Brain pericyte (primary cell): ENCODE results near the gene BORCS6.
"Not testable (repeated sequence)": the region's sequence is repeated elsewhere in the genome, so short reads cannot be mapped to it uniquely, and the experiment has no call there.

Experiments
- DNase-seq: peaks from one replicate; pipeline ENCODE4 v3.0.0-alpha.2; 2012; ENCODE audit warnings: low read depth, low spot score

BORCS6 gene

DNA sequence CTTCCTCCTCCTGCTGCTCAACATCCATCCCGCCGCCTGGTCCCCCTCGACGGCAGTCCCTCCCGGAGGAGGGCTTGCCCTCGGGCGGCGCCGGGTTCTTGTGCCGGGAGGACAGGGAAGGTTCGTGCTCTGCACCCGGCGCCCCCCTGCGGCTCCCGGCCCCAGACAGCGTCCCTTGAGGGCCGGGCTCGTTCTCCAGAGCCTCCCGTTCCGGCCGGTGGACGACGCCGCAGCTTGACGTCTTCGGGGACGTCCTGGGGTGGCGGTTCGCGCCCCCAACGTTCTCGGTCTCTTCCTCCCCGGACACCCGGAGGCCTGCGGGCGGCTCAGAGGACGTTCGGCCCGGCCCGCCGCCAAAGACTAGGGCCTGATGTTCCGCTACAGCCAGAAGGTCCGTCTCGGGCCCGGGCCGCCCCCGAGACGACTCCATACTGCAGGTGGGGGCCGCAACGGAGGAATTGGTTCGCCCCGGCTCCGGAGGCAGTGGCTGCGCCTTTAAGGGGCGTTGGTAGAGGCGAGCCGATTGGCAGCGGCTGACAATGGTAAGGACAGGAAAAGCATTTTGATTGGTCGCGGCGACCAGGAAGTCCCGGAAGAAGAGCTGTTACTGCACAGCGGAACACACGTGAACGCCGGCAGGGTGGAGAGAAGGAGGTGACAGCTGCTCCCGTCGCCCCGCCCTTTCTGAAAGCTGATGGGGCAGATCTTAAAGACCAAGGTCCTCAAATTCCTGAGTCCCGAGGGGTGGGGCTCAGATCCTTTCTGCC is at the start of gene BORCS6:
TSS of gene BORCS6 (minus strand) at position 470 of the 767 bp plus-strand sequence. CDS start at position 430, 40 bp downstream.
- peak; percentile 87 for DNase-seq

DNA sequence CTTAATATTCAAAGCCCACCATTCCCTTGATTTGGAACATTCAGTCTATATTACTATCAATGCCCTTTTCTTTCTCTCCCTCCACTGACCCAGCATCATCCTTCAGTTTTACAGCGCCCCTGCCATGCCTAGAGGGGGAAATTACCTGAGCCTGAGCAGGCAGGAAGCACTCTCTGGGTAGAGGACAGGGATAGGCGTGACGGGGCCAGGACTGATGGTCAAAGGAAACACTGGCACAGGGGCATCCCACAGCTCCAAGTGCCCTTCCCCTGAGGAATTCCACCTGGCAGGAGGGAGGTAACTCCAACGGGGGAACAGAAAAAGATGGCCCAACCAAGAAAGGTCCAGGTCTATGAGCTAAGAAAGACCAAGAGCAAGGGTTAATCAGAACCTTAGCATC is 47.9 kb upstream of the BORCS6 start:
- no peak for DNase-seq

DNA sequence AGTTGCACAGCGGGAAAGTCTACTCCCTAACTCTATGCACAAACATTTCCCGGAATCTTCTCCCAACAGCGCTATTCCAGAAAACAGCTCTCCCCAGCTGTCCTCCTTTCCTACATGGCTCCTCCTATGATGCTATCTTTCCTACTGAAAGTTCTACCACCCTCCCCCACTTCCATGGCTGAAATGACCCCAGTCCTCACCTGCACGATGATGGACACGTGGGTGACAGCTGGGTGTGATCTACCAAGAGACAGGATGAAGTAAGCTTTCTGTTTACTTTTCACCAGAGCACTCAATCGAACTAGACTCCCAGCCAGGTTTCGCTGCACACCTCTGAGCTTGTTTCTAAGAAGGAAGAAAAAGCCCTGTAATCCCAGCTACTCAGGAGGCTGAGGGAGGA is 47.2 kb upstream of the BORCS6 start:
- no peak for DNase-seq

DNA sequence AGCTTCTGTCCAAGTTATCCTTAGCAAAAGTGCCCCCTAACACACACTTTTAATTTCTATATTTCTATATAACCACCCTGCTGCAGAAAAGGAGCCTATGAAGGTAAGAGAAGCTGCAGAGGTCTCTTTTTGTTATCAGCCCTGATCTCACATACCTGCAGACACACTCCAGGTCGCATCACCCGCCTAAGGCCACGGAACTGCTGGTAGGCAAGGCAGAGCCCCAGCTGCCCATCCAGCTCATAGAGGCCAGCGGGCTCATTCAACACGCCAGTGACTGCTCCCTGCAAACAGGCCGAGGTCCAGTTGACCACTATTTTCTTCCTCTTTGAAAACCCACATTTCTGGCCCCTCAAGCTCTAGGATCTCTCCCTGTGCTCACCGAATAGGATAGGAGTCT is 45.7 kb upstream of the BORCS6 start:
- DNase-seq, result no peak

DNA sequence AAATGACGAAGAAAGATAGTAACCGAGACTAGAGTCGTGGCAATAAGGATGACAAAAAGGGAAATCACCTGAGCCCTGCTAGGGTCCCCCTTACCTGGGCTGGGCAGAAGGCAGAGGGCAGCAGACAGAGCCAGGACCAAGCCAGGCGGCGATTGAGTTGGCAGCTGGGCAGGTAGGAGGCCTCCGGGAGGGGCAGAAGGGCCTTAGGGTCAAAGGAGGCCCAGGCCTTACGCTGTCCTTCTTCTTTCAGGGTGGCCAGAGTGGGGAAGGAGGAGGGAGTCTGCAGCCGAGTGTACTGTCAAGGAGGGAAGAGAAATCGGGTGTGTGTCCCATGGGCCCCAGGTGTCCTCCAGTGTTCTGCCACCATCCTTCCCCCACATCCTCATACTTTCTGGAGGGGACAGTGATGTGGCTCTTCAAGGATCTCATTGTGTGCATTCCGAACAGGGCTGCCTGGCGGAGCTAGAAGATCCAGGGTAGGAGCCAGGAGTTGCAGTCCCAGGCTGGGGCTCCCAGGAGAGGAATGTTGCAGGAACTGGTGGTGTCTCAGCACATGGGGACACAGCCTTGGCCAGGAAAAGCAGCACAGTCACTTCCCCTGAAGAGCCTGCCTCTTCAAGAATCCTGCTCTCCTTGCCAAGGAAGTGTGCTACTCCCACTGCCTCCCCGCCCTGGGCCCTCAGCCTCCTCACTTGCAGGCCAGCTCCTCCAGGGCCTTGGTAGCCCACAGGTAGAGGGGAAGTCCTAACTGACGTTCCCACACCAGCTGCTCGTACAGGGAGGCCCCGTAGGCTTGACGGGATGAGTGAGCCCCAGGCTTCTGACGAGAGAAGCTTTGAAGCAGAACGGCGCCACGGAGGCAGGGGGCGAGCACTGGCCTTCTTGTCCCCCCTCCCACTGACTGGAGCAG is 44.6 kb upstream of the BORCS6 start:
- DNase-seq, result no peak

DNA sequence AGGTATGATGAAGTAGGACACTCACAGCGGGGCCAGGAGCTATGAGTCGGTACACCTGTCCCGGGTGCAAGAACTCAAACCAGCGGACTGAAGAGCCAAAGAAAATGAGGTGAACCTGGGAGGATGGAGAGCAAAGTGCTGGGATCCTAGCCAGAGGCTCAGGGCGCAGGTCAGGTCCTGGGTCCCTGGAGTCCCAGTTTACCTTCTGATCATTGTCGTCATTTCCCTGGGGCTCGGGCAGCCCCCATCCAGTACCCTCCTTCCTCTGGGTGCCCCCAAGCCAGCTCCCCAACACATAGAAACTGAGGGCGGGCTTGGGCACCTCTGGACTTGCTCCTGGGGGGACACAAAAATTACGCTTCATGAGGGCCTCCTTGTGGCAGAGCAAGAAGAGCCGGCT is 41.7 kb upstream of the BORCS6 start:
- DNase-seq, result no peak

DNA sequence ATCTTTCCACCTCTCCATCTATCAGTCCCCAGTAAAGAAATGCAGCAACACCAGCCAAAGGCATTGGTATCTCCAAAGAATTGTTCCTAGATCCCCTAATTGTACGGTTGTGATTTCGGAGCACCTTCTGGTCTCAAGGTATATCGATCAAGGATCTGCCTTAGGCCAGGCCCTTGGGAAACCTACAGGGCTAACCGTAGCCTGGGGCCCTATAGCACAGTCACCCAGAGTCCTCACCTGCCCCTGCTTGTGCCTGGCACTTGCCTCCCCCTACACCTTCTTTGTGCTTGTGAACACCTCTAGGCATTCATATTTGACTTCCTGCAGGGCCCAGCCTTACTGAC is 37.2 kb upstream of the BORCS6 start:
- DNase-seq, result no peak

DNA sequence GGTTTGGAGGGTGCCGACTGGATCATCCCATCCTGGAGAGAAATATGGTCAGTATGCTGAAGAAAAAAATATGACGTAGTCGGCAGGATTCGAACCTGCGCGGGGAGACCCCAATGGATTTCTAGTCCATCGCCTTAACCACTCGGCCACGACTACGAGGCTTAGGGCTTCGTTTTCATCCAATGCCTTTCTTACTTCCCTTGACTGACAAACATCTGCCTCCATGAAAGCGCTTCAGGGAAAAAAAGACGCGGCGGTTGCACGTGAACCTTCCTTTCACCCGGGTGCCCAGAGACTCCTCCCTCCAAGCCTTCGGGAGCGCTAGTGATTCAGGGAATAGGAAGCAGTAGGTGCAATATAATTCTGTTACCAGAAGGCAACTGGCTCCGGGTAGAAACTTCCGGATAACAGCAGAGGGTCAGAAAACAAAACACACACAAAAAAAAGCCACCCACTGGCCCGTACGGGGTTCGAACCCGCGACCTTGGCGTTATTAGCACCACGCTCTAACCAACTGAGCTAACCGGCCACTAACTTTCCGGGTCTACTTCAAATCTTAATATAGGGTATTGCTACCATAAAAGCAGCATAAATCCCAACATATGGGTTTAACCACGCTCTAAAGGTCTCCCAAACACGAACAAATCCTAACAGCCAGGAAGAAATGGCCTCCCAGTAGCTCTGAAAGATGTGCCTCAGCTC is 36.7 kb upstream of the BORCS6 start:
- DNase-seq, result peak; percentile 73

DNA sequence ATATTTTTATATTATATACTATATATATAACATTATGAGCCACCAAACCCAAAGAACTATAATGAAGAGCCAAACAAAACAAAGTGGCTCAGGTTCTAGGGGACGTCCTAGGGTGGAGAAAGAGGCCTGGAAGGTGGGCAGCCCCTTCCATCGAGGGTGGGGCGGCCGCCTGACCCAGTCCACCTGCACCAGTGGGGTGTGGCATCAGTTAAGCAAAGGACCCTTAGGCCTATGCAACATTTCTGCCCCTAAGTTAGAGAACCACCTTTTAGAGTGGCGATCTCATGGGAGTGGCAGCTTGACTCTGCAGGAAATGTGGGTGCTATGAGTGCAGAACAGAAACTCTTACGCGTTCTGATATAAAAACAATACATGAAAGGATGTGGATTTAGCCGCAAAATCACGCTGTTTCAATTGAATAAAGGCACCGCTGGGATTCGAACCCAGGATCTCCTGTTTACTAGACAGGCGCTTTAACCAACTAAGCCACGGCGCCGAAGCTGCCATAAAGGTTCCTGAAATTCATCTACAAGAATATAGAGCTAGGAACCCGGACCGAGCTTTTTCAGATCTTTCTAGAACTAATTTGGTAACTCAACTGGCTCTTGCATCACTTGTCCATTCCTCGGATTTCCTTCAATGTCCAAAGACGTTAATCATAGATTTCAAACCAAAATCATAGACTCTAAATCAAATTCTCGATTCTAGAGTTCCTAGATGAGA is 36.0 kb upstream of the BORCS6 start:
- DNase-seq, result no peak

DNA sequence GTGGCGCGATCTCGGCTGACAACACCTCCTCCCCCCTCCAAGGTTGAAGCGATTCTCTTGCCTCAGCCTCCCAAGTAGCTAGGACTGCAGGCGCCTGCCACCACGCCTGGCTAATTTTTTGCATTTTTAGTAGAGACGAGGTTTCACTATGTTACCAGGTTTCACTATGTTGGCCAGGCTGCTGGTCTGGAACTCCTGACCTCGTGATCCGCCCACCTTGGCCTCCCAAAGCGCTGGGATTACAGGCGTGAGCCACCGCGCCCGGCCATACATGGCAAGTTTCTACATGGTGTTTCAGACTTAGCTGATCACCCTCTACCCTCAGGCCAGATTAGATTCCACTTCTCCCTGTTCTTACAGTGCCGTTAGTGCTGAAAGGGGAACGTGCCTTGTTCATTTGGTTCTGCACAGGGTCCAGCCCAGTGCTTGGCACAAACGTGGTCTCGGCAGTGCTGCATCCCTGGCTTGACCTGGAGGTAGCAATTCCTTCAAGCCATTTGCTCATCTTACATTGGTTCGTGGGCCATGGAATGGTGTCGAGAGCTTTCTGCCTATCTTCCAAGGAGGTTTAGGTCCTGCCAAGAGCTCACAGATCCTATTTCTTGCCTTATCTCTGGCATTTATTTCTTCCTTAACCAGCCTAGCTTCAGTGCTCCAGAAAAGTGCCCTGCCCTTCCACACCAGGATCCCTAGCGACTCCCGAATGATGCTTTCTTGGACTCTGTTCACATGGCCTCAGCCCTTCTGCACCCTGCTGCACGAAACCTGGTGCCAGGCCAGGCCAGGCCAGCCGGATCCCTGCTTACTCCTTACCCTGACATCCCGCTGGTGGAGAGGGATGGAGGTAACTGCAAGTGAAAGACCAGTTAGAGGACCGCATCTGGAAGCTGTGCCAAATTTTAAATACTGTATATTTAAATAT is 35.2 kb upstream of the BORCS6 start:
- no peak for DNase-seq

DNA sequence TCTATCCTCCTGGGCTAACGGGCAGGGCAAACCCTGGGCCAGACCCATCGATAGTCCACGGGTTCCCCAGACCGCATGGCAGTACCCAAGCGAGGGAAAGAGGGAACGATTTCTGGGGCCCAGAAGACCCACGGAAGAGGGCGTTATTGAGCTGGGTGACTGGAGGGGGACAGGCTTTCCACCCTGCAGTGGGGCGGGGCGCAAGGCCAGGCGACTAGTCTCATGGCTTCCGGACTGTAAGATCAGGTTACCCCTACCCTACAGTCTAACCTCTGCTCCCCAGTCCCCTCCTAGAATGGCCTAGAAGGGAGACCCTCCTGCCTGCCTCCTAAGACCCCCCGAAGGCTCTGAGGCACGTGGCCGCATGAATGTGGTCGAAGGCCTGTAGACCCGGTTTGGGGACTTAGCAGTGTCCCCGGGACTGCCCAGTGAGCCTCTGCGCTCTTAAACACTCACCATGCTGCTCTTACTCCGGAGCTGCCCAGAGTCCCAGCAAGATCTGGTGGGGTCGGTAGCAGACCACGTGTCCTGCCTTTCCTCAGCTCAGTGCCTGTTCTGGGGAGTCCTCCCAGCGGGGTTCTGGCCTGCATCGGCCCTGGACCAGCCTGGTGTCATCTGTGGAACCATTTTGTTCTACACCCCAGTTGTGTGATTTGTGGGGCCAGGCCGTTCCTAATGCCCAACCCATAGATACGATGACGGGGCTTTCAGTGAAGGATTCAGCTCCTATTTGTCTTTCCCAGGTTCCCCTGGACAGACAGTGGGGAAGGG is 33.6 kb upstream of the BORCS6 start:
- no peak for DNase-seq

DNA sequence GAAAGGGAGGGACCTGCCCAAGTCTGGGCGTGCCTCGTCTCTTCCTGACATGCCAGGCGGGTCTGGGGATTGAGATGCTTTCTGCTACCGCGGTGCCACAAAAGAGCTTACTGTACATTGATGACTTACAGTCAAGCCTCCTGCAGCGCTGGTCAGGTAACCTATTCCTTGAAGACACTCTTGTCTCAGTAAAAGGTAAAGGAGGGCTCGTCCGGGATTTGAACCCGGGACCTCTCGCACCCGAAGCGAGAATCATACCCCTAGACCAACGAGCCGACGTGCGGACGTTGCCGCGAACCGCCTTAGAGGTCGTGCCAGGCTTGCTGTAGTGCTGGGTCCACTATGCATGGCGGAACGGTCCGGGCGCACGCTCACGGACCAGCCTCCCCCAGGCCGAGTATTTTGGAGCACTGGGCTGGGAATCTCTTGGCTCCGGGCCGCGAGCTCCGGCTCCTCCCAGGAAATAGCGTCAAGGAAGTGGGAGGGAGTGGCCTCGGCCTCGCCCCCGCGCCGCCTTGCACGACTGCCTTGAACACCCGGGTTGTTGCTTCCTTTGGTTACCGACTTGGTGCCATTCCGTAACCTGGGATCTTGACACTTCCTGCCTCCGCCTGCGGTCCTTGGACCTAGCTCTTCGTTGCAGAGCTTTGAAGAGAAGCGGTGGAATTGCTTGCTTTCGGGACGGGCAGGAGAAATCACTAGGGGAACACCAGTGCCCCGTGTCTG is 32.8 kb upstream of the BORCS6 start:
- peak; percentile 84 for DNase-seq

DNA sequence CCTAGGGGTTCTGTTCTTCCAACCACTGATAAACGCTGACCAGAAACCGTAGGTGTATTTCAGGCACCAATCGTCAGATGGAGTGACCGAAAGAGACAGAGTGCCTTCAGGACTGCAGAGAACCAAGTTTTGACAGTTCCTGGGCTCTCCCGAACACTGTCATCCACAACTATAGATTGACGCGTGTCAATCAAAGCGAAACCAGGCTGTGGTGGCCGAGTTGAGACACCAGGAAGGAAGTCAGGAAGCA is 32.3 kb upstream of the BORCS6 start:
- DNase-seq, result no peak

DNA sequence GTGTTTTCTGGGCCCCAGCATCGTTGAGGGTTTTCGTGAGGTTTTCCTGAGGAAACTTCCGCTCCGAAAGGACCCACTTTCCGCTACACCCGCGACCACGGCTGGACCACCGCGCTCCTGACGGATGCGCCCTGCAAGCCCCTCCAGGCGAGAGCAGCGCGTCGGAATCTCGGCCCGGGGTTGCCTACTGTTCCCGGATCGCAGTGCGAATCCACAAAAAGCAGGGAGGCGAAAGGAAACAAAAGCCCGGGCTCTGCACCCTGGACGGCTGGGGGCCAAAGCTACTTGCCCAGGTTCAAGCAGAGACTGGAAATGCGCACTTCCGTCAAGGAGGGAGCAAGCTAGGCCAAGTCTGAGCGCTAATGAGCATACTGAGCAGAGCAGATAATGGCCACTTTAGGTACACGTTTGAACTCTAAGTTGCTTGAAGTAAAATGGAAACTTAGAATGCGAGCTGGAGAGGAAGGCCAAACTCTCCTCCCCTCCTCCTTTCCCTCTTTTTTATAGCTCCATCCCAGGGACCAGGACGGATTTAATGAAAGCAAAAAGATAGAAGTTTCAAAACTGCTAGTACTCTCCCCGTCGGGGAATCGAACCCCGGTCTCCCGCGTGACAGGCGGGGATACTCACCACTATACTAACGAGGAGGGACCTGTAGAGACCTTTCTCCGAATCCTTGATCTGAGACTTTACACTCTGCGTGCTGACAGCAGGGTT is 31.8 kb upstream of the BORCS6 start:
- DNase-seq, result peak; percentile 73

DNA sequence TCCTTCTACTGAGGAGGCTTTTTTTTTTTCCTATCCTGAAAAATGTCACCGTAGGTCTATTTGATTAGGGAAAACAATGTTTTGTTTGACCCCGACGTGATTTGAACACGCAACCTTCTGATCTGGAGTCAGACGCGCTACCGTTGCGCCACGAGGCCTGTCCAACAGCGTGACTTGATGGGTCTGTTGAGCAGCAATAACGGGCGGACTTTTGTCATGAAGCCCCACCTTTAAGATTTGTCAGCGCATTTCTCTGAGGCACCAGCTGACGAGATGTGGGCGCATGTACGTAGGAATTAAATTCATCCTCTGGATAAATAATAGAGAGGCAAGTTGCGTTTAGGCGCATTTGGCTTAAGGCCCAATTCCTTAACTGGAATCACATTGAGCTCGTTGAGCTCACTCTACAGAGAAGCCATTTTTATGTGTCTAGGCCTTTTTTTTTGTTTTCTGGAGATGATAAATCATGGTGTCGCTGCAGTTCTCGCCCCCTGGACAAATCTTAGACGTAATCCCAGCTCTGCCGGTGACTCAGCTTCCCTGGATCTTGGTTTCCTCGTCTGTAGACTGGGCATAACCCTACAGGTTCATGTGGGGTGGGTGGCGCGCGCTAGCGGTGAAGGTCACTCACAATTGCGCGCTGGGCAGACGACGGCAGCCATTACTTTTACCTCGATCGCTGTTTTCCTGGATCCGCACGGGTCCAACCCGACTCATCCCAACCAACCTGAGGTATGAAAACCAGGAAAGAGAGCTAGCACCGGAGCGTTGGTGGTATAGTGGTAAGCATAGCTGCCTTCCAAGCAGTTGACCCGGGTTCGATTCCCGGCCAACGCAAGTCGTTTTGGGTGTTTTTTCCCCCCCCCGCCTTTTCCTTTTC is 31.0 kb upstream of the BORCS6 start:
- DNase-seq, result peak; percentile 83

DNA sequence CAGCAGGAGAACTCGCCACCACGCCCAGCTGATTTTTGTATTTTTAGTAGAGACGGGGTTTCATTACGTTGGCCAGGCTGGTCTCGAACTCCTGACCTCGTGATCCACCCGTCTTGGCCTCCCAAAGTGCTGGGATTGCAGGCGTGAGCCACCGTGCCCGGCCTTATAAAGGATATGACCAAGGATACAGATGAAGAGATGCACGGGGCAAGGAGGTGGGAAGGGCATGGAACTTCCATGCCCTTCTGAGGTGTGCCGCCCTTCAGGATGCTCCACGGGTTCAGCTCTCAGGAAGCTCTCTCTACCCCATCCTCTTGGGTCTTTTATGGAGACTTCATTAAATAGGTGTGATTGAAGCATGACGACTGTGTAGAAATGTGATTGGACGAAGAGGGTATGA is 24.0 kb upstream of the BORCS6 start:
- not testable (repeated sequence) for DNase-seq

DNA sequence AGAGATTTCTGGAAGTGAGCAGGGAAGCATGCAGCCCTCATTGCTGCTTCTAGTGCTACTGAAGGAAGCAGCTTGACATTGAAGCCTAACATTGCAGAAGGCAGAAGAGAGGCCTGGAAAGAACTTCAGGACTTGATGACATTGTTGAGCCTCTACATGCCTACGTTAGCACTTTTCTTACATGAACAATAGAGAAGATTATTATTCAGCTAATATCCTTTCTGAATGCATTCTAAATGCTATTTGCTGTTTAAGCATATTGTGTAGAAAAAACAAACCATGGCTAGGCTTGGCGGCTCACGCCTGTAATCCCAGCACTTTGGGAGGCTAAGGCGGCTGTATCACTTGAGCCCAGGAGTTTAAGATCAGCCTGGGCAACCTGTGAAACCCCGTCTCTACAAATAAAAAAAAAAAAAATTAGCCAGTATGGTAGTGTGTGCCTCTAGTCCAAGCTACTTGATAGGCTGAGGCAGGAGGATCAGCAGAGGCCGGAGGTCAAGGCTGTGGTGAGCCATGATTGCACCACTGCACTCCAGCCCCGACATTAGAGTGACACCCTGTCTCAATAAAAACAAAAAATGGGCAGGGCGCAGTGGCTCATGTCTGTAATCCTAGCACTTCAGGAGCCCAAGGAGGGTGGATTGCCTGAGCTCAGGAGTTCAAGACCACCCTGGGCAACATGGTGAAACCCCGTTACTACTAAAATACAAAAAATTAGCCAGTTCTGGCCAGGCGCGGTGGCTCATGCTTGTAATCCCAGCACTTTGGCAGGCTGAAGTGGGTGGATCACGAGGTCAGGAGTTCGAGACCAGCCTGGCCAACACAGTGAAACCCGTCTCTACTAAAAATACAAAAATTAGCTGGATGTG is 22.6 kb upstream of the BORCS6 start:
- DNase-seq, result no peak
